HepG2 (cell line): ENCODE results near the gene TUBA4B. TPM values are rescaled to one million over a fixed set of nuclear protein-coding genes. Genes with fewer than 3 reads are reported as not detected.
A peak's percentile ranks its signal among the peaks of the same experiment; 100 is the strongest.

Experiments used
- CBFB ChIP-seq: sonication (generic); formaldehyde crosslinking; IDR thresholded peaks from 2 replicates; pipeline ENCODE4 v1.4.0; 2020; ENCODE audit warnings: missing genetic modification reagents
- FOXJ3 ChIP-seq: sonication (generic); formaldehyde crosslinking; IDR thresholded peaks from 2 replicates; pipeline ENCODE4 v1.4.0; 2020; ENCODE audit warnings: missing genetic modification reagents, mild to moderate bottlenecking, borderline replicate concordance
- FOXK2 ChIP-seq: fragments of 450-650 bp; IDR thresholded peaks from 2 replicates; pipeline ENCODE4 v1.6.1; 2016
- HCFC1 ChIP-seq: fragments of 150-350 bp; IDR thresholded peaks from 2 replicates; pipeline ENCODE4 v1.6.1; 2014; ENCODE audit warnings: low read depth, low read length
- HMG20B ChIP-seq: conservative IDR thresholded peaks from 2 replicates; pipeline ENCODE4 v1.6.1; 2016; ENCODE audit warnings: missing genetic modification reagents, missing compliant biosample characterization
- MAF1 ChIP-seq: sonication (generic); formaldehyde crosslinking; IDR thresholded peaks from 2 replicates; pipeline ENCODE4 v1.5.0; 2020; ENCODE audit warnings: missing genetic modification reagents, borderline replicate concordance
- PLRG1 ChIP-seq: fragments of 450-650 bp; conservative IDR thresholded peaks from 2 replicates; pipeline ENCODE4 v1.6.1; 2016
- SP140L ChIP-seq: sonication (generic); formaldehyde crosslinking; IDR thresholded peaks from 2 replicates; pipeline ENCODE4 v1.4.0; 2020; ENCODE audit warnings: missing genetic modification reagents, borderline replicate concordance
- ZNF326 ChIP-seq: sonication (generic); formaldehyde crosslinking; IDR thresholded peaks from 2 replicates; pipeline ENCODE4 v1.4.0; 2020; ENCODE audit warnings: missing genetic modification reagents, borderline replicate concordance
- ZNF331 ChIP-seq: sonication (generic); formaldehyde crosslinking; IDR thresholded peaks from 2 replicates; pipeline ENCODE4 v1.4.0; 2020; ENCODE audit warnings: missing genetic modification reagents
- ZNF468 ChIP-seq: sonication (generic); formaldehyde crosslinking; IDR thresholded peaks from 2 replicates; pipeline ENCODE4 v1.8.0; 2022; ENCODE audit warnings: mild to moderate bottlenecking, moderate library complexity, missing genetic modification reagents
- ZNF546 ChIP-seq: sonication (generic); formaldehyde crosslinking; conservative IDR thresholded peaks from 2 replicates; pipeline ENCODE4 v1.8.1; 2023; ENCODE audit warnings: mild to moderate bottlenecking, missing genetic modification reagents
- ZNF567 ChIP-seq: sonication (generic); formaldehyde crosslinking; IDR thresholded peaks from 2 replicates; pipeline ENCODE4 v1.8.1; 2023; ENCODE audit warnings: mild to moderate bottlenecking, missing genetic modification reagents, borderline replicate concordance
- ZNF605 ChIP-seq: sonication (generic); formaldehyde crosslinking; IDR thresholded peaks from 2 replicates; pipeline ENCODE4 v1.8.0; 2022; ENCODE audit warnings: mild to moderate bottlenecking, missing genetic modification reagents
- ZNF614 ChIP-seq: IDR thresholded peaks from 2 replicates; pipeline ENCODE4 v1.6.1; 2018; ENCODE audit warnings: missing biosample characterization, missing genetic modification reagents, inconsistent platforms, borderline replicate concordance
- ZNF879 ChIP-seq: sonication (generic); formaldehyde crosslinking; IDR thresholded peaks from 2 replicates; pipeline ENCODE4 v1.8.1; 2023; ENCODE audit warnings: missing genetic modification reagents
- polyA plus RNA-seq, 8 experiments: library from polyadenylated mRNA; depleted of rRNA in 3 of 8; stranded (reverse) in 7 of 8; unstranded in 1 of 8; fragments of >200 nt; fragmentation: Illumina TruSeq in 4 of 8; extraction: Trizol in 4 of 8; gene quantifications; 2 replicates each; pipeline versions ENCODE4 v1.2.1 to v1.2.3, GENCODE V29; 2011 to 2016; ENCODE audit warnings: low read depth in 4 of 8, missing spikeins in 1 of 8, mixed read lengths in 1 of 8; ENCODE audit not compliant: insufficient read depth in 1 of 8
- total RNA-seq, 5 experiments: library from RNA; depleted of rRNA; stranded (reverse); fragments of >200 nt; fragmentation: Illumina TruSeq; extraction: Trizol; gene quantifications; 2 replicates each; pipeline ENCODE4 v1.2.3, GENCODE V29; 2016; ENCODE audit warnings: low read depth in 1 of 5
- TF ChIP-seq, protein P1 (sequence below): sonication (generic); formaldehyde crosslinking; IDR thresholded peaks from 2 replicates; pipeline ENCODE4 v1.8.1; 2022; ENCODE audit warnings: mild to moderate bottlenecking, missing genetic modification reagents
- TF ChIP-seq, protein P2 (sequence below): sonication (generic); formaldehyde crosslinking; IDR thresholded peaks from 2 replicates; pipeline ENCODE4 v1.8.0; 2023; ENCODE audit warnings: mild to moderate bottlenecking, missing genetic modification reagents
- TF ChIP-seq, protein P3 (sequence below): sonication (generic); formaldehyde crosslinking; conservative IDR thresholded peaks from 2 replicates; pipeline ENCODE4 v1.4.0; 2020; ENCODE audit warnings: missing genetic modification reagents
- TF ChIP-seq, protein P4 (sequence below), 2 experiments: sonication (generic) in 1 of 2; formaldehyde crosslinking in 1 of 2; IDR thresholded peaks; 2 replicates each; pipeline versions ENCODE4 v1.5.1 to v1.6.1; 2011 to 2020; ENCODE audit warnings: borderline replicate concordance in 1 of 2, low read depth in 1 of 2, low read length in 1 of 2, mild to moderate bottlenecking in 1 of 2, missing genetic modification reagents in 1 of 2, moderate library complexity in 1 of 2
- TF ChIP-seq, protein P5 (sequence below): fragments of 450-650 bp; IDR thresholded peaks from 2 replicates; pipeline ENCODE4 v1.6.1; 2016
- TF ChIP-seq, protein P6 (sequence below): sonication (generic); formaldehyde crosslinking; conservative IDR thresholded peaks from 2 replicates; pipeline ENCODE4 v1.8.0; 2022; ENCODE audit warnings: low read depth, missing genetic modification reagents

Gene TUBA4B
- total and polyA plus RNA-seq, 2 of the 13 experiments (the other 11 are each of a cell fraction or from before 2014, with no cell fraction given) = 0.18 to 0.22 TPM

DNA sequence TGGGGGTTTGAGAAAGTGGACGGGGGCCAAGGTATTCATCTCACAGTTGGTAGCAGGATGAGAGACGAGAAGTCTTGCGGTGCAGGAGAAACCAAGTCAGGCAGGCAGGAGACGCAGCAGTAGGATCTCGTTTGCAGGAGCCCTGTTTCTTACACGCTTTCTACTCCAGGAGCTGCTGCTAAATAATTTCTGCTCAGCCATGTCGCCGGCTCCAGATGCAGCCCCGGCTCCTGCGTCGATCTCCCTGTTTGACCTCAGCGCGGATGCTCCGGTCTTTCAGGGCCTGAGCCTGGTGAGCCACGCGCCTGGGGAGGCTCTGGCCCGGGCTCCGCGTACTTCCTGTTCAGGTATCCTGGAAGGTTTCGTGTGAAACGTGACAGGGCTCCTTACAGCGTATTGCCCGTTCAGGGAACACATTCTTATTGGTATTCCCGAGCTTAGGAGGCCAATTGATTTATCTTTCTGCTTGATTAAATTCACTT, 22.9 kb upstream of the TUBA4B start (continued):
- TF ChIP-seq, protein P1, sequence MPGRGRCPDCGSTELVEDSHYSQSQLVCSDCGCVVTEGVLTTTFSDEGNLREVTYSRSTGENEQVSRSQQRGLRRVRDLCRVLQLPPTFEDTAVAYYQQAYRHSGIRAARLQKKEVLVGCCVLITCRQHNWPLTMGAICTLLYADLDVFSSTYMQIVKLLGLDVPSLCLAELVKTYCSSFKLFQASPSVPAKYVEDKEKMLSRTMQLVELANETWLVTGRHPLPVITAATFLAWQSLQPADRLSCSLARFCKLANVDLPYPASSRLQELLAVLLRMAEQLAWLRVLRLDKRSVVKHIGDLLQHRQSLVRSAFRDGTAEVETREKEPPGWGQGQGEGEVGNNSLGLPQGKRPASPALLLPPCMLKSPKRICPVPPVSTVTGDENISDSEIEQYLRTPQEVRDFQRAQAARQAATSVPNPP = no peak
- TF ChIP-seq ZNF567 (0 out of 2 replicates have a peak, but pooled peaks have one; percentile 61), ZNF879 (peak; percentile 21; the same call in 1 of the 2 replicates), HMG20B (CRISPR knock-in tag) (no peak), ZNF331 (CRISPR knock-in tag) (no peak), SP140L (CRISPR knock-in tag) (no peak; the same call in 1 of the 2 replicates), FOXJ3 (CRISPR knock-in tag) (no peak; the same call in 1 of the 2 replicates), ZNF605 (CRISPR knock-in tag) (peak; percentile 30; the same call in 1 of the 2 replicates), ZNF614 (CRISPR knock-in tag) (no peak), CBFB (CRISPR knock-in tag) (0 out of 2 replicates have a peak, but pooled peaks have one; percentile 9), MAF1 (CRISPR knock-in tag) (peak; percentile 57; the same call in 1 of the 2 replicates), ZNF546 (no peak), PLRG1 (no peak), ZNF468 (CRISPR knock-in tag) (no peak), ZNF326 (no peak), HCFC1 (no peak), FOXK2 (no peak)
- TF ChIP-seq, protein P2, sequence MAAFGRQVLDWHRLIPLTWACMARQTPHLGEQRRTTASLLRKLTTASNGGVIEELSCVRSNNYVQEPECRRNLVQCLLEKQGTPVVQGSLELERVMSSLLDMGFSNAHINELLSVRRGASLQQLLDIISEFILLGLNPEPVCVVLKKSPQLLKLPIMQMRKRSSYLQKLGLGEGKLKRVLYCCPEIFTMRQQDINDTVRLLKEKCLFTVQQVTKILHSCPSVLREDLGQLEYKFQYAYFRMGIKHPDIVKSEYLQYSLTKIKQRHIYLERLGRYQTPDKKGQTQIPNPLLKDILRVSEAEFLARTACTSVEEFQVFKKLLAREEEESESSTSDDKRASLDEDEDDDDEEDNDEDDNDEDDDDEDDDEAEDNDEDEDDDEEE (CRISPR knock-in tag) = no peak
- TF ChIP-seq, protein P3, sequence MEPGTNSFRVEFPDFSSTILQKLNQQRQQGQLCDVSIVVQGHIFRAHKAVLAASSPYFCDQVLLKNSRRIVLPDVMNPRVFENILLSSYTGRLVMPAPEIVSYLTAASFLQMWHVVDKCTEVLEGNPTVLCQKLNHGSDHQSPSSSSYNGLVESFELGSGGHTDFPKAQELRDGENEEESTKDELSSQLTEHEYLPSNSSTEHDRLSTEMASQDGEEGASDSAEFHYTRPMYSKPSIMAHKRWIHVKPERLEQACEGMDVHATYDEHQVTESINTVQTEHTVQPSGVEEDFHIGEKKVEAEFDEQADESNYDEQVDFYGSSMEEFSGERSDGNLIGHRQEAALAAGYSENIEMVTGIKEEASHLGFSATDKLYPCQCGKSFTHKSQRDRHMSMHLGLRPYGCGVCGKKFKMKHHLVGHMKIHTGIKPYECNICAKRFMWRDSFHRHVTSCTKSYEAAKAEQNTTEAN = peak; percentile 59; the same call in 1 of the 2 replicates
- TF ChIP-seq, protein P4, sequence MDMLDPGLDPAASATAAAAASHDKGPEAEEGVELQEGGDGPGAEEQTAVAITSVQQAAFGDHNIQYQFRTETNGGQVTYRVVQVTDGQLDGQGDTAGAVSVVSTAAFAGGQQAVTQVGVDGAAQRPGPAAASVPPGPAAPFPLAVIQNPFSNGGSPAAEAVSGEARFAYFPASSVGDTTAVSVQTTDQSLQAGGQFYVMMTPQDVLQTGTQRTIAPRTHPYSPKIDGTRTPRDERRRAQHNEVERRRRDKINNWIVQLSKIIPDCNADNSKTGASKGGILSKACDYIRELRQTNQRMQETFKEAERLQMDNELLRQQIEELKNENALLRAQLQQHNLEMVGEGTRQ (IDR thresholded peaks at IDR 0.05; ENCODE audit: low read depth, low read length) = no peak
- TF ChIP-seq, protein P4 (CRISPR knock-in tag; IDR thresholded peaks at IDR 0.05; ENCODE audit: borderline replicate concordance) = no peak
- TF ChIP-seq, protein P5, sequence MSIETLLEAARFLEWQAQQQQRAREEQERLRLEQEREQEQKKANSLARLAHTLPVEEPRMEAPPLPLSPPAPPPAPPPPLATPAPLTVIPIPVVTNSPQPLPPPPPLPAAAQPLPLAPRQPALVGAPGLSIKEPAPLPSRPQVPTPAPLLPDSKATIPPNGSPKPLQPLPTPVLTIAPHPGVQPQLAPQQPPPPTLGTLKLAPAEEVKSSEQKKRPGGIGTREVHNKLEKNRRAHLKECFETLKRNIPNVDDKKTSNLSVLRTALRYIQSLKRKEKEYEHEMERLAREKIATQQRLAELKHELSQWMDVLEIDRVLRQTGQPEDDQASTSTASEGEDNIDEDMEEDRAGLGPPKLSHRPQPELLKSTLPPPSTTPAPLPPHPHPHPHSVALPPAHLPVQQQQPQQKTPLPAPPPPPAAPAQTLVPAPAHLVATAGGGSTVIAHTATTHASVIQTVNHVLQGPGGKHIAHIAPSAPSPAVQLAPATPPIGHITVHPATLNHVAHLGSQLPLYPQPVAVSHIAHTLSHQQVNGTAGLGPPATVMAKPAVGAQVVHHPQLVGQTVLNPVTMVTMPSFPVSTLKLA = no peak
- TF ChIP-seq, protein P6, sequence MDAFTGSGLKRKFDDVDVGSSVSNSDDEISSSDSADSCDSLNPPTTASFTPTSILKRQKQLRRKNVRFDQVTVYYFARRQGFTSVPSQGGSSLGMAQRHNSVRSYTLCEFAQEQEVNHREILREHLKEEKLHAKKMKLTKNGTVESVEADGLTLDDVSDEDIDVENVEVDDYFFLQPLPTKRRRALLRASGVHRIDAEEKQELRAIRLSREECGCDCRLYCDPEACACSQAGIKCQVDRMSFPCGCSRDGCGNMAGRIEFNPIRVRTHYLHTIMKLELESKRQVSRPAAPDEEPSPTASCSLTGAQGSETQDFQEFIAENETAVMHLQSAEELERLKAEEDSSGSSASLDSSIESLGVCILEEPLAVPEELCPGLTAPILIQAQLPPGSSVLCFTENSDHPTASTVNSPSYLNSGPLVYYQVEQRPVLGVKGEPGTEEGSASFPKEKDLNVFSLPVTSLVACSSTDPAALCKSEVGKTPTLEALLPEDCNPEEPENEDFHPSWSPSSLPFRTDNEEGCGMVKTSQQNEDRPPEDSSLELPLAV (CRISPR knock-in tag) = no peak
